Small intestine (tissue), 7 donors: ENCODE data around the gene INIP. TPM values are rescaled to one million over a fixed set of nuclear protein-coding genes. Genes with fewer than 3 reads are reported as not detected.
A peak's percentile ranks its signal among the peaks of the same experiment; 100 is the strongest.

ENCODE experiments used
- DNase-seq, 2 donors: peaks; one replicate each; pipeline versions ENCODE4 v3.0.0 to v3.0.0-alpha.2; 2013
- FAIRE-seq: peaks from 2 replicates; lab custom pipeline; 2012; peaks lifted over from hg19 to GRCh38; lab: Jason Lieb, UNC
- H3K27ac ChIP-seq, 3 donors: one replicate each; pipeline ENCODE4 v1.5.1; 2013; ENCODE audit warnings: low read length in 2 of 3, mild to moderate bottlenecking in 2 of 3, control low read depth in 1 of 3, inconsistent platforms in 1 of 3, low read depth in 1 of 3, moderate library complexity in 1 of 3
- H3K27me3 ChIP-seq, 3 donors: one replicate each; pipeline ENCODE4 v1.6.1; 2013; ENCODE audit warnings: low read length in 3 of 3, inconsistent platforms in 1 of 3; ENCODE audit not compliant: control insufficient read depth in 3 of 3, insufficient read depth in 3 of 3
- H3K36me3 ChIP-seq, 3 donors: one replicate each; pipeline ENCODE4 v1.6.1; 2013; ENCODE audit warnings: low read length in 3 of 3, inconsistent platforms in 1 of 3, low read depth in 1 of 3, mild to moderate bottlenecking in 1 of 3, moderate library complexity in 1 of 3; ENCODE audit not compliant: control insufficient read depth in 3 of 3, insufficient read depth in 2 of 3
- H3K4me1 ChIP-seq, 3 donors: one replicate each; pipeline ENCODE4 v1.6.1; 2013; ENCODE audit warnings: low read length in 2 of 3, inconsistent platforms in 1 of 3, low read depth in 1 of 3, mild to moderate bottlenecking in 1 of 3, moderate library complexity in 1 of 3; ENCODE audit not compliant: control insufficient read depth in 3 of 3, insufficient read depth in 2 of 3
- H3K4me3 ChIP-seq, 3 donors: one replicate each; pipeline ENCODE4 v1.5.1; 2013; ENCODE audit warnings: low read length in 3 of 3, control low read depth in 1 of 3, inconsistent platforms in 1 of 3, low read depth in 1 of 3, mild to moderate bottlenecking in 1 of 3, moderate library complexity in 1 of 3
- H3K9me3 ChIP-seq, 2 donors: one replicate each; pipeline ENCODE4 v1.6.1; 2013; ENCODE audit warnings: low read depth in 1 of 2, low read length in 1 of 2; ENCODE audit not compliant: control insufficient read depth in 2 of 2, insufficient read depth in 1 of 2
- whole genome bisulfite sequencing, 3 donors: extraction: QIAGEN DNeasy Blood & Tissue Kit; methylation state at CpG; one replicate each; pipeline ENCODE4 v1.1.7; 2013; 5-methylcytosine and 5-hydroxymethylcytosine counted together
- polyA plus RNA-seq, 4 donors: library from polyadenylated mRNA; stranded (reverse) in 3 of 4; unstranded in 1 of 4; fragments of 200-250 nt in 3 of 4; fragments of 120-200 nt in 1 of 4; gene quantifications; one replicate each; pipeline versions ENCODE4 v1.2.1 to v1.2.3, GENCODE V29; 2013
- donor health status: healthy with polysubstance abuse.
- donor health status: control.
- donor health status: control.
- donor health status: Bipolar disorder and iron deficiency.
- donor health status: healthy.

The INIP gene
- polyA plus RNA-seq, 4 donors, result 10.0 to 22.9 (median 18.2) TPM

DNA sequence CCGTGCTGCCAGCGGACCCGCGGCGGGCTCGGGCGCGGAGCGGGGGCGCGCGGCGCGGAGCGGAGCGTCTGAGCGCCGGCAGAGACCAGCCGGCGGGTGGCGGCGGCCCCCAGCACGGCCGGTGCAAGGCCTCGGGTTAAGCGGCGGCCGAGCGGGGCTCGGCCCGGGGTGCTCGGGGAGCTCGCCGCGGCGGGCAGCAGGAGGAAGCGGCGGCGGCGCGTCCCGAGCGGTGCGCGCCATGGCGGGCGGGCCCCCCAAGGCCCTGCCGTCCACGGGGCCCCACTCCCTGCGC, 32.8 kb upstream of the INIP start:
- 0 to 1% (median 1%) methylated on average over 5 to 50 of the region's 50 CpGs for WGBS, 3 donors
- H3K27ac ChIP-seq, result peak overlapping the region; percentile 47 to 81 (median 78)
- FAIRE-seq (no peak), DNase-seq (no peak)
- H3K9me3 ChIP-seq, result no peaks in the 10 kb centered on the region
- peaks cover 6 to 46% (median 13%) of the 10 kb centered on the region in 3 donors for H3K4me1 ChIP-seq
- H3K4me3 ChIP-seq, result peak overlapping the region; percentile 87 to 91 (median 88)
- H3K27me3 ChIP-seq, result no peaks in the 10 kb centered on the region
- H3K36me3 ChIP-seq, result no peaks in the 10 kb centered on the region

DNA sequence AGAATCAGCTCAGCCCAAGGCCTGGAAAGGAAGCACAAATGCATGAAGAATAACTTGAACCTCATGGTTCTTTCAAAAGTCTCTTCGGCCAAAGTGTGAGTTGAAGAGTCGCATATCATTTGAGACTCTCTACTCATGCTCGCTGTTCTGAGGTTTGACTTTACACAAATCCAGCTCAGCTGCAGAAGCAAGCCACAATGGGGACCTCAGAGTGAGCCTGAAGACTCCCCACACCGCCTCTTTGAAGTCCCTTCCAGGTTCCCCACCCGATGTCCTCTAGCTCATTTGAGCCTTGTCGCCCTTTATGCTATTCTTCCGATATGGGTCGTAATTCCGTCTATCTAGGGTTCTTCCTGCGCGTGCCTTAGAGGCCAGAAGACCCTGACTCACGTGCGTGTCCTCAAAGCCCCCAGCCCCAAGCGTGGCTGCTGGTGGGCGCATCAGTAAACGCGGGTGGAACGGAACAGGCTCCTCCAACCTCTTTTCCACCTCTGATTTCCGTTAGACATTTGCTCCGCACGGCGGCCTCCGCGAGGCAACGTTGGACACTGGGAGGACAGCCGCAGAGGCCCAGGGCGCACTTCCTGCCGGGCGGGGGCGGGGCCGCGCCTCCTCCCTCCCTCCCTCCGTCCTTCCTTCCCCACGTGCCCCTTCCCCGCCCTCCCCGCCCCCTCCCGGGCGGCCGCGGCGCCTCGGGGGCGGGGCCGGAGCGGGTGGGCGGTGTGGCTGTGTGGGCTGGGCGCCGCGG, 32.3 kb upstream of the INIP start, which contains the start of gene SNX30:
TSS of gene SNX30 (plus strand) at position 745 of the 748 bp plus-strand sequence. CDS start 242 bp downstream, outside the sequence.
- H3K36me3 ChIP-seq, result no peaks in the 10 kb centered on the region
- peak within 1 kb of the TSS; percentile 87 to 91 (median 88) for H3K4me3 ChIP-seq
- H3K27me3 ChIP-seq, result no peaks in the 10 kb centered on the region
- WGBS, 3 donors, result 5 to 12% (median 9%) methylated on average over 23 to 49 of the region's 49 CpGs
- FAIRE-seq (no peak), DNase-seq (peak; percentile 90 to 95)
- H3K27ac ChIP-seq, result peak within 1 kb of the TSS; percentile 81 to 91 (median 87)
- H3K9me3 ChIP-seq, result no peaks in the 10 kb centered on the region
- H3K4me1 ChIP-seq, result peaks cover 2 to 41% (median 12%) of the 10 kb centered on the region in 3 donors

DNA sequence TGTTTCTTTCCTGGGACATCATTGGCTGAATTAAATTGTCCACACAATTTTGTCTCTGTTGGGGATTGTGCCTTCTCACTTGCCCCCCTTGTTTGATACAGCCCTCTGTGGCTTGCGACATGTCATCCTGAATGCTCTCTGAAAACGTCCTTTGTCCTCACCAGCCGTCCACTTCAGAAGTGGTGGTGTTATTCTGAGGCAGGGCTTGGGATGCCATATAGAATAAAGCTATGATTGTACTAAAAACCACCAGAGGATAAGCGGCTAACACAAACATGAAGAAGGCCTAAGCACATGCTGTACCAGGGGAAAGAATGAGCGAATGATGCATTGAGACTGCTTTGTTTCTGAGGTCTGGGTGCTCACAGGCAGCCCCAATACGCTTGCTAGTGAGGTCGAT, 29.2 kb upstream of the INIP start:
- WGBS, 3 donors, result 83 to 89% (median 89%) methylated on average over 7 of the region's 7 CpGs
- H3K36me3 ChIP-seq, result no peaks in the 10 kb centered on the region
- no peaks in the 10 kb centered on the region for H3K9me3 ChIP-seq
- no peak overlapping the region for H3K4me3 ChIP-seq
- DNase-seq, result no peak
- H3K27ac ChIP-seq, result no peak overlapping the region
- H3K27me3 ChIP-seq, result no peaks in the 10 kb centered on the region
- FAIRE-seq, result no peak
- peaks cover 0 to 19% (median 2%) of the 10 kb centered on the region in 3 donors for H3K4me1 ChIP-seq

- Histone ChIP-seq H3K27me3 (no peaks in the 10 kb centered on the region), H3K4me3 (no peak overlapping the region), H3K36me3 (no peaks in the 10 kb centered on the region), H3K27ac (no peak overlapping the region), H3K9me3 (no peaks in the 10 kb centered on the region), H3K4me1 (peaks cover 0 to 3% (median 0%) of the 10 kb centered on the region in 3 donors)
- no peak for FAIRE-seq
- no peak for DNase-seq
- WGBS, 3 donors, result 79 to 87% (median 81%) methylated on average over 4 of the region's 4 CpGs
These were observed 26.3 kb upstream of the INIP start for GRCh38 chr9:112744177-112744576.

GRCh38 chr9:112743216-112743836, 25.4 kb upstream of the INIP start:
- no peak for FAIRE-seq

GRCh38 chr9:112734892-112735291, 17.0 kb upstream of the INIP start:
- WGBS, 3 donors, result 26 to 54% (median 31%) methylated on average over 2 of the region's 2 CpGs
- Histone ChIP-seq H3K36me3 (no peaks in the 10 kb centered on the region), H3K27ac (no peak overlapping the region), H3K4me1 (peaks cover 5 to 47% (median 6%) of the 10 kb centered on the region in 3 donors), H3K4me3 (no peak overlapping the region), H3K9me3 (no peaks in the 10 kb centered on the region), H3K27me3 (no peaks in the 10 kb centered on the region)
- DNase-seq (no peak), FAIRE-seq (no peak)

More at GRCh38 chr9:112743216-112743836, 25.4 kb upstream of the INIP start:
- no peak for DNase-seq
- Histone ChIP-seq H3K27ac (no peak overlapping the region), H3K27me3 (no peaks in the 10 kb centered on the region), H3K9me3 (no peaks in the 10 kb centered on the region), H3K4me1 (peaks cover 0 to 8% (median 0%) of the 10 kb centered on the region in 3 donors), H3K36me3 (no peaks in the 10 kb centered on the region), H3K4me3 (no peak overlapping the region)
- WGBS, 3 donors, result 82 to 92% (median 90%) methylated on average over 3 of the region's 3 CpGs

GRCh38 chr9:112731971-112732370, 14.1 kb upstream of the INIP start:
- H3K4me3 ChIP-seq, result no peak overlapping the region
- DNase-seq, result peak; percentile 83 to 90
- no peak for FAIRE-seq
- peaks cover 5 to 27% (median 6%) of the 10 kb centered on the region in 3 donors for H3K4me1 ChIP-seq
- no peaks in the 10 kb centered on the region for H3K36me3 ChIP-seq
- H3K27ac ChIP-seq, result peak overlapping the region in 2 of 3 donors; percentile 75
- WGBS, 3 donors, result 20 to 62% (median 28%) methylated on average over 7 of the region's 7 CpGs
- H3K27me3 ChIP-seq, result no peaks in the 10 kb centered on the region
- H3K9me3 ChIP-seq, result no peaks in the 10 kb centered on the region

DNA sequence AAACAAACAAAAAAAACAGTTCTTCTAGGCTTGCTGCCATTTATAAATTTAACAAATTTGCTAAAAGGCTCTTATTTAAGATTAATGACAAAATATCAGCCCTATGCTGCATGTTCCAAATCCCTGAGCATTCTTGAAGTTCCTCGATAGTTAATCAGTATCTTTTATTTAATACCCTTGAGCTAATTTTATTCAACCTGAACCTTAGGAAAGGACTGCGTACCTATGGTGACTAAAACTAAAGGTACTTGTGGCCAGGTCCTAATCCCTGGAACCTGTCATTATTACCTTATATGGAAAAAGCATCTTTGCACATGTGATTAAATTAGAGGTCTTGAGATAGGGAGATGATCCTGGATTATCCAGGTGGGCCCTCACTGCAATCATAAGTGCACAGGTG, 10.5 kb upstream of the INIP start:
- no peak for FAIRE-seq
- Histone ChIP-seq H3K27ac (no peak overlapping the region), H3K36me3 (no peaks in the 10 kb centered on the region), H3K4me1 (peaks cover 3 to 17% (median 6%) of the 10 kb centered on the region in 3 donors), H3K4me3 (no peak overlapping the region), H3K27me3 (no peaks in the 10 kb centered on the region), H3K9me3 (no peaks in the 10 kb centered on the region)
- WGBS, 3 donors, result 94 to 97% (median 96%) methylated on average over 2 of the region's 2 CpGs
- no peak for DNase-seq
